NCI-H2171 treated with DMSO at 0.1 percent for 48 hours (cell line): ENCODE results near the gene C9orf57.
"Not testable (repeated sequence)": the region's sequence is repeated elsewhere in the genome, so short reads cannot be mapped to it uniquely, and the experiment has no call there.

Experiments
- DNase-seq: peaks from one replicate; lab custom pipeline; 2025; lab: John Stamatoyannopoulos, UW

The C9orf57 gene

GRCh38 chr9:72060513-72060912 is at the start of gene C9orf57:
C9orf57 (minus strand) TSS chr9:72060613; CDS start chr9:72059331, 1,282 bp downstream.
- DNase-seq, result no peak

GRCh38 chr9:72102520-72102919 is 42.1 kb upstream of the C9orf57 start:
- no peak for DNase-seq

- DNase-seq, result not testable (repeated sequence)
Observed at GRCh38 chr9:72095520-72095919, 35.1 kb upstream of the C9orf57 start.

DNA sequence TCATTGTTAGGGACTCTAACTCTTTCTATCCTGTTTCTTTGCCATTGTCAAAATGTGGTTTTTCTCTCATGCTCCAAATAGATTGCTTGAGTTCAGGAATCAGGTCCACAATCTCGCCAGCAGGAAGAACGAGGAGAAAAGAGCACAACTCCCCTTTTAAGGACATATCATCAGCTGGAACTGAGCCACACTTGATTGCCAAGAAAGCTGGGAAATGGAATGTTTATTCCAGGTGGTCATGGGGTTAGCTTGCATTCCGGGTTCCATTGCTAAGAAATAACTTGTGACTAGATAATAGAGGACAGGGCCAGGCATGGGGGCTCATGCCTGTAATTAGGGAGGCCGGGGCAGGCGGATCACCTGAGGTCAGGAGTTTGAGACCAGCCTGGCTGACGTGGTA is 32.4 kb upstream of the C9orf57 start:
- DNase-seq, result no peak

DNA sequence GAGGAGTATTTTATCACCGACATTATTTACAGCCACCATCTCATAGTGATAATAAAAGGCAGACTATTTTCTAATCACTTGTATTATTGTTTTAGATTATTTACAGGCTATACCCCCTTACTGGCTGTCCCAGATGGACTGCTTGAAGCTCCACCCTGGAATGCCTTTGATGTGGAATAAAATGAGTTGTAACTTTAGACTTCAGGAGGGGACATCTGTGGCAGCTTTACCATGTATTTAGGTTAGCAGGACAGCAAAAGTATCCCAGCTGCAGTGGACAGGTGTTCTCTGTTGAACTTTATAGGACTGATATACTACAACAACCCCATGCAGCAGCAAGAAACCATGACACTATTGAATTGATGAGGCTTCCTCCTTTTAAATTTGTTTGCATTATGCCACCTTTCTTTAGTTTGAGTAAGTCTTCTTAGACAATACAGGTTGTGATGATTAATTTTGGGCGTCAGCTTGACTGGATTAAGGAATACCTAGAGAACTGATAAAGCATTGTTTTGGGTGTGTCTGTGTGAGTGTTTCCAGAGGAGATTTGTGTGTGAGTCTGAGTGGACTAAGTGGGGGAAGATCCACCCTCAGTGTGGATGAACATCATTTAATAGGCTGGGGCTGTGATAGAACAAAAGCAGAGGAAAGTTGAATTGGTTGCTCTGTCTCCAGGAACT is 29.2 kb upstream of the C9orf57 start:
- DNase-seq, result no peak

DNA sequence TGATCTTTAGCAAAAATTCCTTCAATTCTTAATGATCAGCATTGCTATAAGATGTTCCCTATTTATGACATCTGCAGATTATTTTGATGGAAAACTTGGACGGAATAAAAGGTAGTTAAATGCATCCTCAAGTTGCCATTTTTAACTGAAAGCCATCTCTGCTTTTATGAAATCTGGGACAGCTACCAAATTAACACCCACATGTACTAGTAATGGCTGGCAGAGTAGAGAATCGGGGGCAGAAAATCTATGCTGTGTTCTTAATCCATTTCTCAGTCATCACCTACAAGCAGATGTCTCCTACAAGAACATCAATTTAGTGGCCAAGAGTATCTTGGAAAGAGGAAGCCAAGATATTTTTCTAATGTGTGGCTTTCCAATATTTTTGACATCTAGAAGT is 22.1 kb upstream of the C9orf57 start:
- no peak for DNase-seq

- DNase-seq, result not testable (repeated sequence)
Observed at GRCh38 chr9:72074666-72075065, 14.3 kb upstream of the C9orf57 start.

DNA sequence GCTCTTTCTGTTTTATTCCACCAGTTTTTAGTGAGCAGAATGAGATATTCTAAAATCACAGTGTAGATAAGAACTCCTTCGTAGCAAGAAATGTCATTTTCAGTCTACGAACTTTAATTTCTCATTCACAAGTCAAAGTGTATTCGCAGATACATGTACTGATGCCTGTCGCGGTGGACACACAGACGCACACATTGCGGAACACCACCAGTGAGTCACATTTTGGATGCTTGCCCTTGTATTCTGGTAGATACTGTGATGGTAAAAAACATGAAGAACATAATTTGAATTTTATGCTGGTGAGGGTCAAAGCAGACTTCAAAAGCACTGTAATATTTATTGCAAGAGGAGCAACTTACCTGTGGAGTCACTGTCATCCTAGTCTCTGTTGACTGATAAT is 4.7 kb upstream of the C9orf57 start:
- no peak for DNase-seq

GRCh38 chr9:72052122-72052521 is 8.3 kb downstream of the C9orf57 start:
- no peak for DNase-seq

DNA sequence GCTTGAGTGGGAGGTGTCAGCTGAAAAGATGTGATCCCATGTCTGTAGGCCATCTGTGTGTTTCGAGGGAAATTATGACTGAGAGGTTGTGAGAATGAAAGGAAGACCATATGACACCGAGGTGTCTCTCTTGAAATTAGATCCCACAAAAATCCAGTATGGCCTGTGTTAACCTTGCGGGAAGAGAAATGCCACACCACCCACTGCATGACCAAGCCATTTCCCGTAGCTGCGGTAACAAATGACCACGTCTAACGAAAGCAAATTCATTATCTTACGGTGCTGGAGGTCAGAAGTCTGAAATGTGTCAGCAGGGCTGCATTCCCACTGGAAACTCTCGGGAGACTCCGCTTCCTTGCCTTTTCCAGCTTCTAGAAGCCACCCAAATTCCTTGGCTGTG is 11.6 kb downstream of the C9orf57 start:
- DNase-seq, result no peak

DNA sequence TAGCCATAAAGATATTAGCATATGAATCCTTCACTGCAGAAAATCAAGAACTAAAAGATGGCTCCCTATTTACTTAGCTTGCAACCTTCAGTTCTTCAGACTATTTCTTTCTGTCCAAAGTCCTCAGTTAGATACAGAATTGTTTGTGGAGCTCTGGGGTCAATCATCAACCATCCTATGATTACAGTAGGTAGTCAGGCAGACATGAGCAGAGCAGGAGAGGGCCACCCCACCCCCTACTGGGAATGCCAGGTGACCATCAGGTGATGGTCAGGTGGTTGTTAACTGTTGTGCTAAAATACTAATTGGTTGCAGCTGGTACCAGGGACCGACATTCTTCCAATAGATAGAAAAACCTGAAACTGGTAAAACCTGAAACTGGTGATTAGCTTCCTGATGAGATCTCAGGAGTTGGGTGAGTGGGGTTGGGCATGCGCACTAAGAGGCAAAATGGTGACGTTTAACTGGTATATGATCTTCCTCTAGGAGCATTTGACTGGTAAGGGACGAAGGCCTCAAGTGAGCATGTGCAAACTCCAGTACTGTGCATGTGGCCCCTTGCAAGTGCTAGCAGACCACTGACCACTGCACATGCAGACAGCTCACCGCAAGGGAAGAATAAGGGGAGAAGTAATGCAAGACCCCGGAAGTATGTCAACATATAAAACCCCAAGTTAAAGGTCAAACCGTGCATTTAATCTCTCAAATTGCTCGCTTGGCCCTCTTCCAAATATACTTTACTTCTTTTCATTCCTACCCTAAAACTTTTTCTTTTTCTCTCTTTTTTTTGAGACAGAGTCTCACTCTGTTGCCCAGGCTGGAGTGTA is 13.6 kb downstream of the C9orf57 start:
- DNase-seq, result no peak

GRCh38 chr9:72044095-72044494 is 16.3 kb downstream of the C9orf57 start:
- DNase-seq, result no peak

- no peak for DNase-seq
Observed at GRCh38 chr9:72043576-72043975, 16.8 kb downstream of the C9orf57 start.

GRCh38 chr9:72042928-72043327 is 17.5 kb downstream of the C9orf57 start:
- DNase-seq, result no peak

DNA sequence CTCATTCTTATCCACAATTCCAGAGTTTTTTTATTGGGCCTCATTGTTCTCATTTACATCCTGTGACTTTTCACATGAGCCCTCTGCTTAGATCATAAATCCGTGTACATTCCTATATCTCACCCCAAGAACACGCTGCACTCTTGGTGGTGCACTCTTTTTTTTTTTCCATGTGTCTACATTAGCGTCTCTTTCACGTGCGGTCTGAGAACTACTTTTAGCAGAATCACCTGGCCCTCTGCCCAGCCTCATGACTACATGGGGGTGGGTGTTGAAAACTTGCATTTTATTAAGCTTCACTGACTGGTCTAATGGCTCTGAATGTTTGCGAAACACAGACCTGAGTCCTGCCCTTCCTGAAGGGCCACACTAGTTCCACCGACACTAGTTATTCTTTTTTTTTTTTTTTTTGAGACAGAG is 18.6 kb downstream of the C9orf57 start:
- peak; percentile 8 for DNase-seq

DNA sequence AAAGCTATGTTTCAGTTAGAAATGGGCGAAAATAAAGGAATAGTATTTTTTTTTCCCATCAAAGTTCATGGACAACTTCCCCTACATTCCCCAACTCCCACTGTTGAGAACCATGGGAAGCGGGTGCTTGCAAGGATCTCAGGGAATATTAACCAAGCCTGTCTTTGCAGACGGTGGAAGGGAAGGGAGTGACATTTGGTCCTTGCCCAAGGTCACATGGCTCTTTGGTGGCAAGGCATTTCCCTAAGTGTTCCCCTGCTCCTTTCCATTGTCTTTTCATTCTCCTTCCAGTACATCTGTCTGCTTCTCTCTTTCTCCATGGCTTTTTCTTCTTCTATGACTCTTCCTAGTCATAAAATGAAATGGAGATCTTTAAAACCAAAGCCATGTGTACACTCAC is 19.0 kb downstream of the C9orf57 start:
- DNase-seq, result no peak

DNA sequence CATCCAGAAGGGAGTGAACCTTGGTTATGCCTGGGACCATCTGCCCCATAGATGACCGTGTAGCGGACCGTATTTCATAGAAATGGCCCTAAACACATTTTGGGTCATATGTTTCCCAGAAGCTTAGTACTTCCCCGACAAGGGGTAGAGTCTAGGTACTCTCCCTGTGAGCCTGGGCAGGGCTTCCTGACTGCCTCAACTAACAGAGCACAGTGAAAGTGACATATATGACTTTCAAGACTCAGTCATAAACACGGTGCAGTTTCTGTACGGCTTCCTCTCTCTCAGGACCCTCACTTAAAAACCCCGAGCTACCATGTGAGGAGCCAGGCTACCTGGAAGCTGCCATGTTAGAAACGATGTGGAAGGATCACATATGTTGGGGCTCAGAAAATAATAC is 20.9 kb downstream of the C9orf57 start:
- DNase-seq, result no peak

- peak; percentile 58 for DNase-seq
Observed at GRCh38 chr9:72038890-72039410, 21.5 kb downstream of the C9orf57 start.

- no peak for DNase-seq
Observed at GRCh38 chr9:72038408-72038807, 22.0 kb downstream of the C9orf57 start.

DNA sequence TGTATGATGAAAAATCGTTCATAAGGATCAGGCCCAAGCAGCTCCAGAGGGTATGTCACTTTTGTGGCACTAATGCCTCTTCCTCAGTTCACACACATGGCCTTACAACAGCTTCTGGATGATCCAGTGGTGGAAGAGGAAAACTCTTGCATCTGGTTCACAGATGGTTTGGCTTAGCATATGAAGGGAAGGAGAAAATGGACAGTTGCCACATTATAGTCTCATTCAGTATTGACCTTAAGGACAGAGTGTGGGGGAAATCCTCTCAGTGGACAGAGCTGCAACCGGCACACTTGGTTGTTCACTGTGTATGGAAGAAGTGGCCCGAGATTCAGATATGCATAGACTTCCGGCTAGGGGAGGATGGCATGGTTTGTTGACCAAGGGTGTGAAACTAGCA is 22.8 kb downstream of the C9orf57 start:
- DNase-seq, result no peak

- no peak for DNase-seq
Observed at GRCh38 chr9:72030767-72031166, 29.6 kb downstream of the C9orf57 start.

- DNase-seq, result no peak
Observed at GRCh38 chr9:72029986-72030385, 30.4 kb downstream of the C9orf57 start.

- DNase-seq, result no peak
Observed at GRCh38 chr9:72025906-72026305, 34.5 kb downstream of the C9orf57 start.
